Measurements from ENCODE around the gene PRKCH. TPM values are rescaled to one million over a fixed set of nuclear protein-coding genes. Genes with fewer than 3 reads are reported as not detected.

The PRKCH gene
- total and polyA plus RNA-seq, 10 of the 15 experiments (the other 5 are each of a cell fraction or from before 2014, with no cell fraction given): 10.7 to 140 (median 33.2) TPM

DNA sequence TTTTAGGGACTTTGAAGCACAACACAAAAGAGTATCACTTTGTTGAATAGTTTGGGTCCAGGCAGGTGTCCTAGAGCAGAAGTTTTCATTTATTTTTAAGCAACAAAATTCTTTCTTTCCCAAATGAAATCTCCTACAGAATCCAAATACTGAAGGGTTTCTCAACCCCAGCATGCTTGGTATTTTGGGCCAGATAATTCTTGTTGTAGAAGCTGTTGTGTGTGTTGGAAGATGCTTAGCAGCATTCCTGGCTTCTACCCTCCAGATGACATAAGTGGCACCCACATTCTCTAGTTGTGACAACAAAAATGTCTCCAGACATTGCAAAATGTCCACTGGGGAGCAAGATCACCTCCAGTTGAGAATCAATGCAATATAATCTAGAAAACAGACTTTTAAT is 97.8 kb downstream of the PRKCH start (continued):
- TF ChIP-seq, protein P1, sequence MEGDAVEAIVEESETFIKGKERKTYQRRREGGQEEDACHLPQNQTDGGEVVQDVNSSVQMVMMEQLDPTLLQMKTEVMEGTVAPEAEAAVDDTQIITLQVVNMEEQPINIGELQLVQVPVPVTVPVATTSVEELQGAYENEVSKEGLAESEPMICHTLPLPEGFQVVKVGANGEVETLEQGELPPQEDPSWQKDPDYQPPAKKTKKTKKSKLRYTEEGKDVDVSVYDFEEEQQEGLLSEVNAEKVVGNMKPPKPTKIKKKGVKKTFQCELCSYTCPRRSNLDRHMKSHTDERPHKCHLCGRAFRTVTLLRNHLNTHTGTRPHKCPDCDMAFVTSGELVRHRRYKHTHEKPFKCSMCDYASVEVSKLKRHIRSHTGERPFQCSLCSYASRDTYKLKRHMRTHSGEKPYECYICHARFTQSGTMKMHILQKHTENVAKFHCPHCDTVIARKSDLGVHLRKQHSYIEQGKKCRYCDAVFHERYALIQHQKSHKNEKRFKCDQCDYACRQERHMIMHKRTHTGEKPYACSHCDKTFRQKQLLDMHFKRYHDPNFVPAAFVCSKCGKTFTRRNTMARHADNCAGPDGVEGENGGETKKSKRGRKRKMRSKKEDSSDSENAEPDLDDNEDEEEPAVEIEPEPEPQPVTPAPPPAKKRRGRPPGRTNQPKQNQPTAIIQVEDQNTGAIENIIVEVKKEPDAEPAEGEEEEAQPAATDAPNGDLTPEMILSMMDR (IDR thresholded peaks at IDR 0.05 in 2 of 3, conservative IDR thresholded peaks at IDR 0.05 in 1 of 3; ENCODE audit: control insufficient read depth in 2 of 3, extremely low read depth in 1 of 3, insufficient read depth in 1 of 3, low read depth in 3 of 3, low read length in 3 of 3): no peak
- TF ChIP-seq CEBPZ (IDR thresholded peaks at IDR 0.05; ENCODE audit: low read depth, low read length) (no peak), YY1 (IDR thresholded peaks at IDR 0.05; ENCODE audit: low read depth, low read length) (no peak)

DNA sequence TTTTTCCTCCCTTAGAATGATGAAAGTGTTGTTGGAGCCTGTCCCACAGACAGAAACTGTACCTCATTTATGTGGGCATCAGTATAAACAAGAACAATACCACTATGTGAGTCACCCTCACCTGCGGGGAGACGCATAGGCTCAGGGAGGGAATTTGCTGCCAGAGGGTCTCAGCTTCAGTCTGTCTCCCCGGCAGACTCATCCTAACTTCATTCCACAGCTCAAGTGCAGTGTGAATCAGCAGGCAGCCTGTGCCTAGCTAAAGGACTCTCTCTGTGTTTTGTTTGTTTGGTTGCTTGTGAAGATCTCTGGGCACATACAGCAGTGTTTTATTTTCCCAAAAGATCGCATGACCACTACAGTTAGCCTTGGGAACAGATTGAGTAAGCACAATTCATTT is 98.9 kb downstream of the PRKCH start:
- Histone ChIP-seq H3K27me3 (replicated peaks in 1 of 2; ENCODE audit: control insufficient read depth in 2 of 2, insufficient read depth in 2 of 2, low read length in 1 of 2) (no peaks in the 10 kb centered on the region), H3K4me3 (no peak overlapping the region), H3K4me2 (ENCODE audit: control insufficient read depth, insufficient read depth) (no peak overlapping the region), H3K27ac (ENCODE audit: control insufficient read depth, insufficient read depth) (no peak overlapping the region), H3K9me3 (replicated peaks; ENCODE audit: control insufficient read depth, insufficient read depth, low read length) (peaks cover 18% of the 10 kb centered on the region; the same call in 2 of the 3 replicates), H4K20me1 (ENCODE audit: control insufficient read depth, insufficient read depth) (no peaks in the 10 kb centered on the region), H3K79me2 (ENCODE audit: control insufficient read depth, insufficient read depth, low read length) (peaks cover 57% of the 10 kb centered on the region), H3K9ac (ENCODE audit: control insufficient read depth, insufficient read depth, low read length) (no peak overlapping the region), H2AFZ (ENCODE audit: control insufficient read depth, low read depth, low read length) (no peak overlapping the region), H3K36me3 (ENCODE audit: control insufficient read depth in 2 of 2, insufficient read depth in 2 of 2, low read length in 1 of 2) (peaks cover 3 to 4% of the 10 kb centered on the region in 2 experiments; a peak in 3 of 4 replicates), H3K4me1 (ENCODE audit: control insufficient read depth, insufficient read depth, low read length) (peaks cover 15% of the 10 kb centered on the region; the same call in 1 of the 2 replicates)
- no peak for FAIRE-seq
- in situ Hi-C loops (cut with MboI): no loop called here
- no peak for ATAC-seq
- ChIA-PET SMC1A (ENCODE audit: uncharacterized antibody, unreplicated experiment) (interaction anchor here (0.6 to 3.0 kb wide), 8 partner anchors 8 to 135 kb away, joined by 3 to 14 read pairs (median 4); no protein-coding TSS in a partner anchor), POLR2A (no interaction called here), RAD21 (ENCODE audit: unreplicated experiment) (interaction anchor here (1.0 to 1.7 kb wide), 2 partner anchors 19 to 21 kb away, joined by 3 to 5 read pairs; no protein-coding TSS in a partner anchor), CTCF (interaction anchor here (0.9 kb wide), 1 partner anchor 38 kb away, joined by 3 read pairs; no protein-coding TSS in a partner anchor)
- intact Hi-C loops (cut with micrococcal nuclease; ENCODE audit: unreplicated experiment): no loop called here
- no peak for DNase-seq (ENCODE audit: low read depth, low spot score)
- BruUV-seq (replicated peaks): no TSS peak
- 84% methylated on average over 4 of the region's 4 CpGs for WGBS (ENCODE audit: insufficient coverage, insufficient replicate concordance, low lambda C conversion rate, missing lambda C conversion rate)
- TF ChIP-seq, protein P2, sequence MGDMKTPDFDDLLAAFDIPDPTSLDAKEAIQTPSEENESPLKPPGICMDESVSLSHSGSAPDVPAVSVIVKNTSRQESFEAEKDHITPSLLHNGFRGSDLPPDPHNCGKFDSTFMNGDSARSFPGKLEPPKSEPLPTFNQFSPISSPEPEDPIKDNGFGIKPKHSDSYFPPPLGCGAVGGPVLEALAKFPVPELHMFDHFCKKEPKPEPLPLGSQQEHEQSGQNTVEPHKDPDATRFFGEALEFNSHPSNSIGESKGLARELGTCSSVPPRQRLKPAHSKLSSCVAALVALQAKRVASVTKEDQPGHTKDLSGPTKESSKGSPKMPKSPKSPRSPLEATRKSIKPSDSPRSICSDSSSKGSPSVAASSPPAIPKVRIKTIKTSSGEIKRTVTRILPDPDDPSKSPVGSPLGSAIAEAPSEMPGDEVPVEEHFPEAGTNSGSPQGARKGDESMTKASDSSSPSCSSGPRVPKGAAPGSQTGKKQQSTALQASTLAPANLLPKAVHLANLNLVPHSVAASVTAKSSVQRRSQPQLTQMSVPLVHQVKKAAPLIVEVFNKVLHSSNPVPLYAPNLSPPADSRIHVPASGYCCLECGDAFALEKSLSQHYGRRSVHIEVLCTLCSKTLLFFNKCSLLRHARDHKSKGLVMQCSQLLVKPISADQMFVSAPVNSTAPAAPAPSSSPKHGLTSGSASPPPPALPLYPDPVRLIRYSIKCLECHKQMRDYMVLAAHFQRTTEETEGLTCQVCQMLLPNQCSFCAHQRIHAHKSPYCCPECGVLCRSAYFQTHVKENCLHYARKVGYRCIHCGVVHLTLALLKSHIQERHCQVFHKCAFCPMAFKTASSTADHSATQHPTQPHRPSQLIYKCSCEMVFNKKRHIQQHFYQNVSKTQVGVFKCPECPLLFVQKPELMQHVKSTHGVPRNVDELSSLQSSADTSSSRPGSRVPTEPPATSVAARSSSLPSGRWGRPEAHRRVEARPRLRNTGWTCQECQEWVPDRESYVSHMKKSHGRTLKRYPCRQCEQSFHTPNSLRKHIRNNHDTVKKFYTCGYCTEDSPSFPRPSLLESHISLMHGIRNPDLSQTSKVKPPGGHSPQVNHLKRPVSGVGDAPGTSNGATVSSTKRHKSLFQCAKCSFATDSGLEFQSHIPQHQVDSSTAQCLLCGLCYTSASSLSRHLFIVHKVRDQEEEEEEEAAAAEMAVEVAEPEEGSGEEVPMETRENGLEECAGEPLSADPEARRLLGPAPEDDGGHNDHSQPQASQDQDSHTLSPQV (IDR thresholded peaks at IDR 0.05): no peak
- TF ChIP-seq ZZZ3 (IDR thresholded peaks at IDR 0.05; ENCODE audit: control insufficient read depth, insufficient read length, low read depth) (no peak), YY1 (IDR thresholded peaks at IDR 0.05; ENCODE audit: low read depth, low read length) (no peak), SMARCA5 (IDR thresholded peaks at IDR 0.05) (no peak), SIX5 (IDR thresholded peaks at IDR 0.05; ENCODE audit: low read depth, low read length, severe bottlenecking) (no peak), KDM1A (IDR thresholded peaks at IDR 0.05; ENCODE audit: borderline replicate concordance) (no peak)
- TF ChIP-seq, protein P3, sequence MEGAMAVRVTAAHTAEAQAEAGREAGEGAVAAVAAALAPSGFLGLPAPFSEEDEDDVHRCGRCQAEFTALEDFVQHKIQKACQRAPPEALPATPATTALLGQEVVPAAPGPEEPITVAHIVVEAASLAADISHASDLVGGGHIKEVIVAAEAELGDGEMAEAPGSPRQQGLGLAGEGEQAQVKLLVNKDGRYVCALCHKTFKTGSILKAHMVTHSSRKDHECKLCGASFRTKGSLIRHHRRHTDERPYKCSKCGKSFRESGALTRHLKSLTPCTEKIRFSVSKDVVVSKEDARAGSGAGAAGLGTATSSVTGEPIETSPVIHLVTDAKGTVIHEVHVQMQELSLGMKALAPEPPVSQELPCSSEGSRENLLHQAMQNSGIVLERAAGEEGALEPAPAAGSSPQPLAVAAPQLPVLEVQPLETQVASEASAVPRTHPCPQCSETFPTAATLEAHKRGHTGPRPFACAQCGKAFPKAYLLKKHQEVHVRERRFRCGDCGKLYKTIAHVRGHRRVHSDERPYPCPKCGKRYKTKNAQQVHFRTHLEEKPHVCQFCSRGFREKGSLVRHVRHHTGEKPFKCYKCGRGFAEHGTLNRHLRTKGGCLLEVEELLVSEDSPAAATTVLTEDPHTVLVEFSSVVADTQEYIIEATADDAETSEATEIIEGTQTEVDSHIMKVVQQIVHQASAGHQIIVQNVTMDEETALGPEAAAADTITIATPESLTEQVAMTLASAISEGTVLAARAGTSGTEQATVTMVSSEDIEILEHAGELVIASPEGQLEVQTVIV (IDR thresholded peaks at IDR 0.05; ENCODE audit: borderline replicate concordance, partially characterized antibody): no peak

All from GM12878 (cell line).